HUDEP-2 (cell line): ENCODE measurements around the gene UNC5A.

ENCODE experiments used
- DNase-seq, 76 experiments: peaks; one replicate each; lab custom pipeline; 2025; ENCODE audit not compliant: unreplicated experiment in 76 of 76; lab: John Stamatoyannopoulos, UW

Gene UNC5A

DNA sequence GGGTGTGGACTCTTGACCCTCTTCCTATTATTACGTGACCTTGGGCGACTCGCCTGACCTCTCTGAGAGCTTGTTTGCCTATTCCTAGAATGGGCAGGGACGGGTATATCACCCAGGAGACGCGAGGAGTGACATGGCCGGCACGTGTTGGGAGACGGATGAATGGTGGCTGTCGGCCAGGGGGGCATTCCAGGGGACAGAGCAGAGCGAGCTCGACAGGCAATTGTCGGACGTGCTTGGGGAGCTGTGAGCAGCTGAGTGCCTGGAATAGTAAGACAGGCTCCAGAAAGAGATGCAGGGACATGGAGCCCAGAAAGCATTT lies 29.3 kb upstream of the UNC5A start:
- no peak for DNase-seq

DNA sequence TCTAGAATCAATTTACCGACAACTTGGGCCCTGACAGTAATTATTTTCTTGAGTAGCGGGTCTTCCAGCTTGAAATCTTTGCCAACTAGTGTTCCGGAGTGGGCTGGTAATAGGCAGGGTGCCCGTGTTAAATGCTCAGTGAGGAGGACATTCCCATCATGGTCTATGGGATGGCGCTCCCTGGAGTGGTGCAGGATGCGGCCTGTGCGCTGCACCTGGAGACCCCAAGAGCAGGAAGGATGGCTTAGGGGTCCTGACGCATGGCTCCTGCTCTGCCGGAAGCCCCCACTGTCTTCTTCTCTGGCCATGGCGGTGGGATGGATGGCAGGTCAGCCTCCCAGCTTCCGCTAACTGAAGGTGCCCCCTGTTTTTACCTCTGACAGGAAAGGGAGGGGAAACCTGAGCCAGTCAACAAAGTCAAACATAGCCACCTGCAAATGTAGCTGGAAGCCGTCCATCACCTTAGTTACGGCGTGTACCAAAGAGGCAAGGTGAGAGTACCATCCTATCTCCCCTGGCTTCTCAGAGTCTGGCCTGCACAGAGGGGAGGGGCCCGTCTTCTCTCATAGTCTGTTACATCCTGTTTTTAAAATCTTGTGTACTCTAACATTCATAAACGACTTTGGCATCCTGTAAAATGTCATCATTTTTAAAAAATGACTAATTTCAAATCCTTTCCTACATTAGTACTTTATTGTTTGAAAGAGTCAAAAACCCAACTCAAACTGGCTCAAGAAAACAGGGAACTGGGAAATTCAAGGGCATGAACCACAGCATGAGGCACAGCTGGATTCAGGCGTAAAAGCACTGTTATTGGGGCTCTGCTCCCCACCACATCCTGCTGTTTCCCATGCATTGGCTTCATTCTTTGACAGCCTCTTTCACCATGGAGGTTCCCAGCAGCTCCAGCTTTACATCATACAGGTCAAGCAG lies 28.5 kb upstream of the UNC5A start:
- DNase-seq, result no peak

DNA sequence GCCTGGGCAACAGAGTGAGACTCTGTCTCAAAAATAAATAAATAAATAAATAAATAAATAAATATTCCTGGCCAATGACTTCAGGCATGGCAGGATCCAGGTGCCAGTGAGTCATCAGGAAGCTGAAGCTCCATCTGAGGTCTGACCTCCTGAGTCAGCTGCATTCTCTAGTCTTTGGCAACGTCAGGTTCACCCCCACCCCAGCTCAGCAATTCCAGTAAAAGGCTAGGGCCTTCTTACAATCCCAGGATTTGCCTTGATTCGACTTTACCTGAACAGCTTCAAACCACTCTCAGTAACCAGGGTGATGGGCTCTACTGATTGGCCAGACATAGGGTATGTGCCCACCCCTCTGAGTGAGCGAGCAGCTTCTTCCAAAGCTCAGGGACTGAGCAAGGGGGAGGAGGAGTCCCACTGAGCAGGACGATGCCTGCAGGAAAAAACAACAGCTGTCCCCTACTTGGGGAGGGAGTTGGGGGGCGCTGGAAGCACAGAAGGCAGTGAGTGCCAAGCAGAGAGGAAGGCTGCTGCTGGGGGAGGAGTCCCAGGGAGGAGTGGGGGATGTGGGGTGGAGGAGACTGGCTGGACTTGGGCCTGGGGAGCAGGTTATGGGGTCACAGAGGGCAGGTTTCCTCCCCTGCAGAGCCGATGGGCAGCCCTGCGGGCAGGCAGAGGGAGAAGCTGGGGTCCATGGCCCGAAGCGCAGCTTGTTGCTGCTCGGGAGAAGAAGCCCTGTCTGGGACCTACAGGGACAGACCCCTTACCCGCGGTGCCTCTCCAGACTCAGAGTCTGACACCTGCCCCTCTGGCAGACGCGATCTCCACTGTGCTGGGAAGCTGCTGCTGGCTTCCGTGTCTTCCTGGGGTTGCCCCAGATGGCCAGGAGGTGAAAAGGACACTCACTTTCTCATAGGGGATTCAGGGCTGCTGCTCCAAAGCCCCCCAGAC lies 25.9 kb upstream of the UNC5A start:
- DNase-seq, result no peak

DNA sequence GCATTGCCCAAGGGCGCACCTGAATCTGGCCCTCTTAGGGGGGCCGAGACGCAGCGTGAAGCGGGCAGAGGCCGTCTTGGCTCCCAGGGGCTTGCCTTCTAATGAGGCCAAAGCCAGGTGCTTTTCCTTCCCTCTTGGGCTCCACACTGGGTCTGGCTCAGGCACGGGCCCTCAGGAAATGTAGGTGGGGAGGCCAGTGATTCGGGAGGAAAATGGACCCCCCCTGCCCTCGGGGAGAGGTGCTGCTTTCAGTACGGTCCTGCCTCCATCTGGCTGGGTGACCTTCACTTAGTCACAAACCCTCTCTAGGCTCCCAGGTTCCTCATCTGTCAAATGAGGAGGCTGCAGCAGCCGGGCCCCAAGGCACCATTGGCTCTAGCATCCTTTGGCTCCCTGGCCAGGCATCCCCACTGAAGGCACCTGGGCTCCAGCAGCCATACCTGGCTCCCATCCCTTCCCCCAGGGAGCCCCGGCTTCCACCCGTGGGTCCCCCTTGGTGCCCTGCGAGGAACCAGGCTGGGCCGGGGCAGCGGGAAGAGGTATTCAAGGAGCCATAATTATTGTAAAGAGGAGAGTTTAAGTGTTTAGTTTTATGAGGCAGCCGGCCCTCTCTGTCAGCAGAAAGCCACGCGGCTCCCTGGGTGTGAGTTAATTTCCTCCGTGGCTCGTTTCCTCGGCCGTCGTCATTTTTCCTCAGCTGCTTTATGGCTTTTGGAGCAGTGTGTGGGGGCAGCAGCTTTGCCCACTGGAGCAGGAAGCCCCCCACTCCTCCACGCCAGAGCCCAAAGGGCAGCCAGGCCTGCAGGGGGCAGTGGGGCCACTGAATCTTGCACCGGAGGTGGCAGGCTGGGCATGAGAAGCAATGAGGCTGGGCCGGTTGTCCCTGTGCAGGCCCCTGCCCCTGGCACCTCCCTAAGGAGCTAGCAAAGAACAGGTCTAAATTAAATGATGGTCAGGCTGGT lies 24.9 kb upstream of the UNC5A start:
- DNase-seq, result no peak

DNA sequence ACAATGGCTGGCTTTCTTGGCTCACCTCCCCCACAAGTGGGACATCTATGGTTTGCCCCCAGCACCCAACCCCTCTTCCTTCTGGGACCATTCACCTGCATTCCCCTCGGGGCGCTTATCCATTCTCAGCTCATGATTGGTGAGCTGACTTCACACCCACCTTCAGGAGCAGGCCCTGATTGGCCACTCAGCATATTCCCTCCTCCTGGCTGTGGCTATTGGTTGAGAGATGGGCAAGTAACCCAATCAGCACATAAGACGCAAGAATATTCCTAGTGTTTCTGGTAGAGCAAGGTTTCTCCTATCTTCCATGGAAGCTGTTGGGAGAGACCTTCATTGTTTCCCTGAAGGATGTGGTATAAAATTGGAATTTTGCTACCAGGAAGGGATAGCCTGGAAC lies 22.7 kb upstream of the UNC5A start:
- DNase-seq, result no peak

DNA sequence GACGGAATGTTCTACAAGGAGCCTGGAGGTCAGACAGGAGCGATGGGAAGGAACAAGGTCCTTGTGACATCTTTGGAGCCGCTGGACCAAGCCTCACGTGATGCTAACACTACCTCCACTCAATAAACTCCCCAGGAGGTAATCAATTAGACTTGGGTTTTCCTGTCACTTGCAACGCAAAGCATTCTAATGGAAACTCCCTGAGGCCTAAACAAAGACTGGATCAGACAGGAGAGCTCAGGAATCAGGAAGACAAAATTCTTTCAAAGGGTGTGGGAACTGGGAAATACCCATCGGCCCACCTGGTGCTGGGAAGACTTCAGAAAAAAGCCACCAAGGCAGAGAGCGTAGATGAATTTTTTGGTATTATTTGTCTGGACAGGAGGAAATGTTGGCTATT lies 22.3 kb upstream of the UNC5A start:
- no peak for DNase-seq

DNA sequence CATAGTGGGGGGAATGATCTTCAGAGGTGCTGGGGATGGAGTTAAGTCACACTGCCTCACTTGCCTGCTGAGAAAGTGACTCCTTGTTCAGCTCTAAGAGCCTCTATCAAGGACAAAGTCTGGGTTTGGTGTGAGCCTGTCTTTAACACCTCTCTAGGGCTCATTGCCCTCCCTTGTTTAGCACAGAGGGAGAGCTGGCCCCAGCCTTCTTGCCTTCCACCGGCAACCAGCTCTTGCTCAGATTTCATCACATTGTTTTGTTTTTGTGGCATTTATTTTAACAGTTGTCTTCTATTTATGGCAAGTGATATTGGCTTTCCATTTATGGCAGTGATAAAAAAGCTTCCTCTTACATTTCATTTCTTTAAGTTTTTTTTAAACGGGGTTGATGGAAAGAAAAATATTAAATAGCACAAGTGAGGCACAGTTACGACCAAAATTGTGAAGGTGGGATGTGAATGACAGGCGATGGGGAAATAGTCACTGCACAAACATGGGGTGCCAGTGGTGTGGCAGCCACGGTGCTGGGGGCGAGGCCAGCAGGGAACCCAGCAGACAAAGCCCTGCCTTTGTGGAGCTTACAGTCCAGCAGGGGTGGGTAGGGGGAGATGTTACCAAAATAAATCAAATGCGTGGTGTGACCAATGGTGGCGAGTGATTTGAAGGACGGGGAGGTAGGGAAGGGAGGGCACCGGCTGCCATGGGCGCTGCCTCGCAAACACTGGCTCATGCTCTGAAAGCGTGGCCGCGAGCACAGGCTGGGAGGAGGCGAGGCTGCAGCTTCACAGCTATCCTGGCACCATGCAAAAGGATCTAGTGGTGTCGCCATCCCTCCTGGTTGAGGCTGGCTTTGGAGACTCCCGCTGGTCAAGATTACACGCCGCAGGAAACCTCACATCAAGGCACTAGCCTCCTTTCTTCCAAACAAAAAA lies 21.2 kb upstream of the UNC5A start:
- no peak for DNase-seq

DNA sequence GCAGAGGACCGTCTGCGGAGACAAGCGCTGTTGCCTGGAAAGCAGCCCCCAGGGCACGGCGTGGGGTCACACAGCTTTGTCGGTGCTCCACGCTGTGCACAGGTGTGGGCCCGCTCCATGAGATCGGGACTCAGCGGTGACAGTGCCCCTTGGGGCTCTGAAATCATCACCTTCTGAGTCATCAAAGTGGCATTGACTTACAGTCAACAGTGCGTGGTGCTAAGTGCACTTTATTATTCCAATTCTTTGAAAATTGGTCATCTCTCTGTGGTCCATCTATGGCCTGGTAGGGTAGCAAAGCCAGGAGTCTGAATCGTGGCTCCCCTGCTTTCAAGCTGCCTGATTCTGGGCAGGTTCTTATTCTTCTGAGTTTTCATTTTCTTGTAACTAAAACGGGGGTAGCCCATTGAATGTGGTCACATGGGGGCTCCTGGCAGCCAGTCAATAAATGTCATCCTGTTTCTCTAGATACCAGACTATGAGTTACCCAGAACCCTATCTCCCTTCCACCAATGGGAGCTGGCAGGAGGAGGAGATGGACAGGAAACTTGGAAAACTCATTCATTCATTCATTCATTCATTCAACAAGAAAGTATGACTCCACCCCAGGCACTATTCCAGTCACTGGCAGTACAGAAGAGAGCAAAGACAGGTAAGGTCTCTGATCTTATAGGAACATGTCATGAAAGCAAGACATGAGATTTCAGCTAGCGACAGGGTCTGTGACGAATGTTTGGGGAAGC lies 20.3 kb upstream of the UNC5A start:
- DNase-seq, result no peak

DNA sequence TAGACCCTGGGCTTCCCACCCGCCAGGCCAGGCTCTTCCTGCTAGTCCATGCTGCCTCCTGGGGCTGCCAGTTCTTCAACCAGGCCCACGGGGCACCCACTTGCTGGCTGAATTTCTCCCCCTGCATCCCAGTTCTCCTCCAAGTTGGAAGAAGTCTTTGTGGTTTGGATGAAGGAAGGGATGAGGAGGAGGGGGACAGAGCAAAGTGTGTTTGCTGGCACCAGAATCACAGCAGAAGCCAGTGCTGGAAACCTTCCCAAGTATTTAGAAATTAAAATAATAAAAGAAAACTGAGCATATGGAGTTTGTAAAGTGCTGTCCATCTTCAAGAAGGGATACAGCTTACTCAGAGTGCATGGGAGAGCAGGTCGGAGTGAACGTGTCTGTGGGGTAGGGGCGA lies 19.4 kb upstream of the UNC5A start:
- no peak for DNase-seq

DNA sequence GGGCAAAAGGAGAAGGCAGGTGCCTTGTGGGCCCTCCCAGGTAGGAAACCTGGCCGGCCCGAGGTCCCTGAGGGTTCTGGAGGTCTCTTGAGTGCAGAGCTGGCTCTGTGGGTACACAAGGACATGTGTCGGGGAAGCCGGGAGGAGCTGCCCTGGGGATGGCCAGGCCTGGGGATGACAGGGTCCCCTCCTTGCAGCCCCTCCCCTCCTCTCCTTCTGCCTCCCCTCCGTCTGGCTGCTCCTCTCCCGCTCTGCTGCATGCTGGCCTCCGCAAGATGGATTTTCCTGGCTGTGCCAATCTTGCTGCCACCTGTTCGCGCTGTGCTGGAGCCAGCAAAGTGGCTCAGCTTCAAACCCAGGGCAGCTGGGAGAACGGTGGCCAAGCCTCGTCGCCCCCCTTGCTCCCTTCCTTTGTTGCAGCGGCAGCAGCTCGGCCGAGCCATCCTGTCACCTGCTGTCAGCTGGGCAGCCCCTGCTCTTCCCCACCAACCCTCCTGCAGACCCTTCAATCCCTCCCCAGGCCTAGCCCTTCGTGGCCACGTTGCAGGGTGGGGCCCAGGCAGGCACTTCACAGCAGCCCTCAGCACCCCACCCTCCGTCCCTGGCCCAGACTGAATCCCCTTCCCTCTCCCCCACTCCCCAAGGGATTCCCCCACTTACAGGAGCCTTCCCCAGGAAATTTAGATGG lies 17.6 kb upstream of the UNC5A start:
- DNase-seq, result no peak

DNA sequence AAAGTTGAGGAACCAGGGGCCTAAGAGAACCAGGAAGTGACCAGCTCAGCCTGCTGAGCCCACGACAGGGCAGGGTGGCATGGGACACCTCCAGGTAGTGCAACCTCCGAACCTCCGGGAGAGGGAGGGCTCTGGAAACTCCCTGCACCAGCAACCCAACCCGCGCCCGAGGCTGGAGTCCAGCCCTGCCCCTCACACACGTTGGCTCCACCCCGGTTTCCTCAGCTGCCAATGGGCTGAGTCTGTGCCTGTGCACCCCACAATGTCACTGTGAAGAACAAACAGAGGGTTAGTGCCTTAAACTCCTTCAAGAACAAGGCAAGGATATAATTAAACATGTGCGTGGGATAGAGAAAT lies 17.0 kb upstream of the UNC5A start:
- DNase-seq, result no peak

DNA sequence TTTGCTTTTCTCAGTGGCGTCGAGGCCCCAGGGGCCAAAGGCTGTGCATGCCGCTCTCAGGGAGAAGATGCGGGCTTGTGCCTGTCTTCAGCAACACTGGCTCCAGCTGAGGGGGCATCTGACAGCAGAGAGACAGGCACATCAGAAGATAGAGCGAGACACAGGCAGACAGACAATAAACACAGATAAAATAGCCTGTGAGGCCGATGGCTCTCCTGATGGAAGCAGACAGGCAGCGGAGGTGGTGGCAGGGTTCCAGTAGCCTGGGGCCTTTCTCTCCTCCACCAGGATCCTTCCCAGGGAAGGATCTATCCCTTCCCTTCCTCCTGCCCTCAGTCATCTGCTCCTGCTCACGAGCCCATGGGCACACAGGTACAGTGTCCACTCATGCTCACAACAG lies 16.6 kb upstream of the UNC5A start:
- DNase-seq, result no peak

DNA sequence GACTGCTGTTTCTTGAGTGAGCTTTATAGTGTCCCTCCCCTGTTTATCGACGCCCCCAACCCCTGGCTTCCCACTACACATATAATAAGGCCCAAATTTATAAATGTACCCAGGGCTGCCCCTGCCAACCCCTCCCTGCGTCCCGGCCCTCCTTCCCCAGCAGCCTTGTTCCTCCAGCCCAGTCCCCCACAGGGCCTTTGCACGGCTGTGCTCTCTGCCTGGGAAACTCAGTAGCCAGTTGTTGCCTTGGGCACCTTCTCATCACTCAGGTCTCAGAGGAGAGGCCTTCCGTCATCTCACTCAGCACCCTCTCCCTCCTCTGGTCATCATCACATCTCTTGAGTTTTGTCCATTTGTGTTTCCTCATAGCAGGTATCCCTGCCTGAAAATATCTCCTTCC lies 15.8 kb upstream of the UNC5A start:
- DNase-seq, result no peak

DNA sequence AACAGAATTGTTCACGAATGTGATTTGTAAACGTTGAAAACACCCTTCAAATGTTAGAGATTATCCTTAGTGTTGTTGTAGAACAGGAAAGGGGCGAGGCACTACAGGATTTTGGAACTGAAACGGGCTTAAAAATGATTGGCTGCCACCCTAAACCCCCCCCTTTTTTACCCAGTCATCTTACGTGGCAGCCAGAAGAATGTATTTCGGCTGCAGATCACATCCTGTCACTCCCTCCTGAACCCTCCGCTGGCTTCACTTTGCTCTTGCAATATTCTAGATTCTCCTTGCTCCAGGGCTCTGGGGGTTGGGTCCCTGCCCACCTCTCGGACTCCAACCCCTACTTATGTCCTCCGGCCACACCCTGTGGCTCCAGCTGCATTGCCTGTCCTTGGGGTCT lies 13.9 kb upstream of the UNC5A start:
- no peak for DNase-seq

DNA sequence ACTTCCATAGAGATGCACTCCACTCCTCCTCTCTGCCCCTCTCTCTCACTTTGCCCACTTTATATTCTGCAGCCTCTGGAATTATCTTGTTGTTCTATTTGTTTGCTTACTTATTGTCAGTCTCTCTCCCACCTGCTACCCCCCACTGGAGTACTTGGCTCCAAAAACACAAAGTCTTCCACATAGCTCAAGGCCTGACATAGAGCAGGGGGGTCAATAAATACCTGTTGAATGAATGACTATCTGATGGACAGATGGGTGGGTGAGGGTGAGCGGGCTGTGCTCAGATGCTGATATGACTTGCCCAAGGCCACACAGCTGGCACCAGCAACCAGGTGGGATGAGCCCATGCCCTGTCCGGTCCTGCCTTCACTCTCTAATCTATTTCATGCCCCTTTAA lies 13.4 kb upstream of the UNC5A start:
- no peak for DNase-seq

DNA sequence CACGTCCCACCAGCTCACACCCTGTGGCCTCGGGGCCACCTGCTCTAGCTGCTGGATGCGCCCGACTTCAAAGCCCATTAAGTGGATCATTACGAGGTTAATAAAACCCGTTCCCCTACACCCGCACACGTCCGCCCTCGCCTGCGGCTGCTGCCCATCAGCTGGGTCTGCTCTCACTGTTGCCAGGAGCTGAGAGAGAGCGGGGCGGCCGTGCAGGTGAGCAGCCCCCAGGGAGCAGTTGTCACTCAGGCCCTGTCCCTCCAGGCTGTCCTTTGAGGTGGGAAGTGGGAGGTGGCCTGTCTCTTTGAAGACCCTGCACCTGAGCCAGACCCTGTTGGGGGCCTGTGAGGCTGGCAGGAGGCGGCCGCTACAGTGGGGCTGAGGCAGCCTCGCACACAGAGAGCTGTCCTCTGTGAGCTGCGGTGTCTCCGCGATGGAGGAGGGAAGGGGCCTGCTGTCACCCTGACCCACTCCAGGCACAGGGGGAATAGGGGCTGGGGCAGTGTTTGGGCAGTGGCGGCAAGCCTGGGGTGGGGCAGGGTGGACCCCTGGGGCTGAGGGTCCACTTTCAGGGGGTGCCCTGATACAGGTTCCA lies 12.8 kb upstream of the UNC5A start:
- no peak for DNase-seq

DNA sequence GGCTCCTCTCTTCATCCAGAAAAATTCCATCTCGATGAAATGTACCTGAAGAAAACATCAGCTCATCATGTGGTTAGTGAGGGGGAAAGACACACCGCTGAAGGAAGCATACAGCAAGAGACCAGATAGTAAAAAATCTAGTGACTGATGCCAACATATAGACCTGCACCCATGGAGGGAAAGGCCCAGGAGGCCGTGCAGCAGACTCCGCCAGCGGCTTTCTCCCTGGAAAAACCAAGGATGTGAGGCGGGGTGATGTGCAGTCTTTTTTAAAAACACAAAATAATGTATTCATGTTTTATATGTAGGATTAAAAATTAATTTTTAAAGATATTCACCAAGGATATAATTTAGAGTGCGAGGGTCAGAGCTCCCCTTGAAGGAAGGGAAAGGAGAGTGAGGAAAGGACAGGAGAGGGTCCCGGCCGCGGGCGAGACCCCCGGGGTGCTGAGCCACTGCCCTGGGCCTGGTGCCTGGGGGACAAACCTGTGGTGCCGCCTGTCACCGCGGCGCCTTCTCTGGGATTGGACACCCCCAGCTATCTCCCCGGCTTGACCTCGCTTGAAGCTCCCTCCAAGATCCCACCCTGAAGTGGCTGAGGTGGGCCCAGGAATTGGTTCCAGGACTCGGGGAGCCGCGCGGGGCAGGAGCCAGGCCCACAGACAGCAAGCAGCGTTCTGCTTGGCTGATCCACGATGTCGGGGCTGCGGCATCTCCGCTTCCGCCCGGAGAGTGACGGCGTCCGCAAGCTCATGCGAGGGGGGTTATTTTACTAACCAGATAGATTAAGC lies 12.1 kb upstream of the UNC5A start:
- DNase-seq, result no peak
